A549 (cell line): ENCODE data around the gene CCDC116. TPM values are rescaled to one million over a fixed set of nuclear protein-coding genes. Genes with fewer than 3 reads are reported as not detected.

Experiments used
- ATAC-seq, 2 experiments: fragments of 200-7000 bp in 1 of 2; fragments of >200 bp in 1 of 2; cut with Nextera tagmentation in 1 of 2; cut with Tn5 transposase in 1 of 2; 3 replicates each; pipeline versions ENCODE4 v1.8.0 to v1.9.1; 2018 to 2020; ENCODE audit warnings: mild to moderate bottlenecking in 1 of 2, moderate library complexity in 1 of 2
- CTCF ChIA-PET: fragments of 300-600 bp; sonication (Branson Sonifier 250); formaldehyde crosslinking; extraction: SDS; loops from one replicate; lab custom pipeline; 2021; ENCODE audit warnings: antibody characterized with exemption, inconsistent platforms; lab: Yijun Ruan, JAX
- POLR2A ChIA-PET: fragments of 350-600 bp; formaldehyde crosslinking; extraction: SDS; loops from one replicate; lab custom pipeline; 2021; ENCODE audit warnings: antibody characterized with exemption, inconsistent platforms; lab: Yijun Ruan, JAX
- DNase-seq, 2 experiments: peaks; one replicate each; pipeline versions ENCODE4 v3.0.0 to v3.0.0-alpha.2; 2011 to 2016; ENCODE audit warnings: low read depth in 1 of 2, low spot score in 1 of 2
- FAIRE-seq: peaks from 2 replicates; lab custom pipeline; 2011; peaks lifted over from hg19 to GRCh38; lab: Jason Lieb, UNC
- H3K27ac ChIP-seq, 2 experiments: fragments of >200 bp; sonication (Bioruptor Twin); formaldehyde crosslinking; 3 replicates each; pipeline ENCODE4 v1.5.1; 2016 to 2017
- H3K4me1 ChIP-seq: fragments of >200 bp; sonication (Bioruptor Twin); formaldehyde crosslinking; 3 replicates; pipeline ENCODE4 v1.6.1; 2016
- H3K4me2 ChIP-seq: fragments of >200 bp; sonication (Bioruptor Twin); formaldehyde crosslinking; 3 replicates; pipeline ENCODE4 v1.6.1; 2016
- H3K4me3 ChIP-seq: fragments of >200 bp; sonication (Bioruptor Twin); formaldehyde crosslinking; 3 replicates; pipeline ENCODE4 v1.5.1; 2016
- H3K9me3 ChIP-seq: fragments of >200 bp; sonication (Bioruptor Twin); formaldehyde crosslinking; 3 replicates; pipeline ENCODE4 v1.6.1; 2016
- EP300 ChIP-seq, 2 experiments: fragments of >200 bp; sonication (Bioruptor Twin); formaldehyde crosslinking; IDR thresholded peaks; 2 replicates in 1 of 2; 3 replicates in 1 of 2; pipeline ENCODE4 v1.6.1; 2016 to 2017
- FOSB ChIP-seq: fragments of 250-450 bp; sonication (Bioruptor Pico); IDR thresholded peaks from 2 replicates; pipeline ENCODE4 v1.5.0; 2020; ENCODE audit warnings: mild to moderate bottlenecking, moderate library complexity
- HDAC2 ChIP-seq: fragments of 200-600 bp; sonication (generic); IDR thresholded peaks from 2 replicates; pipeline ENCODE4 v1.6.1; 2016
- HEYL ChIP-seq: fragments of 250-450 bp; sonication (Bioruptor Pico); IDR thresholded peaks from 2 replicates; pipeline ENCODE4 v1.8.0; 2021; ENCODE audit warnings: mild to moderate bottlenecking, moderate library complexity
- KDM1A ChIP-seq: fragments of 200-600 bp; sonication (generic); IDR thresholded peaks from 2 replicates; pipeline ENCODE4 v1.6.1; 2016; ENCODE audit warnings: low read depth, mild to moderate bottlenecking
- KDM5A ChIP-seq: fragments of 200-600 bp; sonication (generic); IDR thresholded peaks from 2 replicates; pipeline ENCODE4 v1.6.1; 2016; ENCODE audit warnings: antibody characterized with exemption, mild to moderate bottlenecking
- MAFK ChIP-seq: fragments of 450-650 bp; IDR thresholded peaks from 2 replicates; pipeline ENCODE4 v1.6.1; 2014; ENCODE audit not compliant: partially characterized antibody
- POLR2A ChIP-seq: IDR thresholded peaks from 2 replicates; pipeline ENCODE4 v1.6.1; 2012; ENCODE audit warnings: mild to moderate bottlenecking, low read length
- POLR2AphosphoS2 ChIP-seq: conservative IDR thresholded peaks from 2 replicates; pipeline ENCODE4 v1.6.1; 2012; ENCODE audit warnings: low read length, improper control_type of control experiment, inconsistent platforms
- RAD21 ChIP-seq, 2 experiments: fragments of >200 bp in 1 of 2; sonication (Bioruptor Twin) in 1 of 2; formaldehyde crosslinking in 1 of 2; IDR thresholded peaks in 1 of 2; conservative IDR thresholded peaks in 1 of 2; 2 replicates in 1 of 2; 3 replicates in 1 of 2; pipeline ENCODE4 v1.6.1; 2012 to 2018; ENCODE audit warnings: inconsistent platforms in 1 of 2
- RARB ChIP-seq: fragments of 250-450 bp; sonication (Bioruptor Pico); IDR thresholded peaks from 2 replicates; pipeline ENCODE4 v1.8.0; 2021; ENCODE audit warnings: mild to moderate bottlenecking, moderate library complexity
- RNF2 ChIP-seq: fragments of 200-600 bp; sonication (generic); IDR thresholded peaks from 2 replicates; pipeline ENCODE4 v1.6.1; 2016; ENCODE audit warnings: low read depth, mild to moderate bottlenecking, antibody characterized with exemption, moderate library complexity, borderline replicate concordance
- SMC3 ChIP-seq: fragments of >200 bp; sonication (Bioruptor Twin); formaldehyde crosslinking; IDR thresholded peaks from 3 replicates; pipeline ENCODE4 v1.6.1; 2018; ENCODE audit warnings: inconsistent platforms
- TP53 ChIP-seq: fragments of 250-450 bp; sonication (Bioruptor Pico); IDR thresholded peaks from 2 replicates; pipeline ENCODE4 v1.5.0; 2021; ENCODE audit warnings: mild to moderate bottlenecking, moderate library complexity
- ZFP36 ChIP-seq: fragments of 450-650 bp; IDR thresholded peaks from 2 replicates; pipeline ENCODE4 v1.6.1; 2014; ENCODE audit warnings: borderline replicate concordance; ENCODE audit not compliant: partially characterized antibody
- WGBS: methylation state at CpG from one replicate; pipeline ENCODE4 v1.1.6; 2017; ENCODE audit errors: missing lambda C conversion rate; 5-methylcytosine and 5-hydroxymethylcytosine counted together
- polyA plus RNA-seq, 4 experiments: library from polyadenylated mRNA; depleted of rRNA in 3 of 4; stranded (reverse); fragments of >200 nt; fragmentation: RNase III in 1 of 4; extraction: RNeasy Plus Mini Kit Qiagen cat#74134 plus additional on column Dnase treatment in 1 of 4; gene quantifications; 2 replicates in 3 of 4; 3 replicates in 1 of 4; pipeline ENCODE4 v1.2.3, GENCODE V29; 2011 to 2017
- TF ChIP-seq, protein P1 (sequence below): fragments of >200 bp; sonication (Bioruptor Twin); formaldehyde crosslinking; IDR thresholded peaks from 3 replicates; pipeline ENCODE4 v1.6.1; 2016
- TF ChIP-seq, protein P2 (sequence below): fragments of 250-450 bp; sonication (Bioruptor Pico); IDR thresholded peaks from 2 replicates; pipeline ENCODE4 v1.5.0; 2020; ENCODE audit warnings: low read depth, mild to moderate bottlenecking, moderate library complexity
- TF ChIP-seq, protein P3 (sequence below): fragments of >200 bp; sonication (Bioruptor Twin); formaldehyde crosslinking; IDR thresholded peaks from 3 replicates; pipeline ENCODE4 v1.5.1; 2016
- TF ChIP-seq, protein P4 (sequence below): fragments of 150-350 bp; IDR thresholded peaks from 2 replicates; pipeline ENCODE4 v1.6.1; 2014; ENCODE audit warnings: low read depth, mild to moderate bottlenecking, low read length

CCDC116 gene
- polyA plus RNA-seq, 2 of the 4 experiments (the other 2 are of a cell fraction) = 0.06 TPM; not detected in 1

DNA sequence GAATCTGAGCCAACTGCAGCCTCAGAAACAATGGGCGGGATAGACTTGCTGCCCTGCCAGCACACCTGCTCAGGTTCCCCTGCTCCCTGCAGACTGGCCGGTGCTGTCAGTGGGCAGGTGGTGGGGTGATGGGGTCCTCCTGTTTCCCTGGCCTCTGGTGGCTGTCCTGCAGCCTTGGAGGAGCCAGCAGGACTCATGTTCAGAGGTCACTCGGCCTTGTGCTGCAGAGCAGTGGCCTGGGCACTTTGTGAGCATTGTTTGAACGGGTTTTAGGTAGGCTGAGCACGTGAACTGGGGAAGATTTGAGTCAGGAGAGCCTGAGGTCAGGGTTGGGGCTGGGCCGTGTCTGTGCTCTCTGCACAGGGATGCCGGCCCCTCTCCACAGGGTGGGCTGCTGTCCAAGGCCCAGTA is 50.8 kb downstream of the CCDC116 start:
- ChIA-PET CTCF (no interaction called here), POLR2A (no interaction called here)
- FAIRE-seq (no peak), ATAC-seq (no peak), DNase-seq (no peak)
- TF ChIP-seq MAFK (no peak), TP53 (CRISPR knock-in tag) (no peak), KDM5A (no peak), RAD21 (conservative IDR thresholded peaks at IDR 0.05 in 1 of 2, IDR thresholded peaks at IDR 0.05 in 1 of 2) (no peak), ZFP36 (no peak), HDAC2 (no peak), POLR2AphosphoS2 (no peak), SMC3 (no peak), EP300 (IDR thresholded peaks at IDR 0.05) (no peak)
- TF ChIP-seq, protein P1, sequence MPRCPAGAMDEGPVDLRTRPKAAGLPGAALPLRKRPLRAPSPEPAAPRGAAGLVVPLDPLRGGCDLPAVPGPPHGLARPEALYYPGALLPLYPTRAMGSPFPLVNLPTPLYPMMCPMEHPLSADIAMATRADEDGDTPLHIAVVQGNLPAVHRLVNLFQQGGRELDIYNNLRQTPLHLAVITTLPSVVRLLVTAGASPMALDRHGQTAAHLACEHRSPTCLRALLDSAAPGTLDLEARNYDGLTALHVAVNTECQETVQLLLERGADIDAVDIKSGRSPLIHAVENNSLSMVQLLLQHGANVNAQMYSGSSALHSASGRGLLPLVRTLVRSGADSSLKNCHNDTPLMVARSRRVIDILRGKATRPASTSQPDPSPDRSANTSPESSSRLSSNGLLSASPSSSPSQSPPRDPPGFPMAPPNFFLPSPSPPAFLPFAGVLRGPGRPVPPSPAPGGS = no peak
- TF ChIP-seq, protein P2, sequence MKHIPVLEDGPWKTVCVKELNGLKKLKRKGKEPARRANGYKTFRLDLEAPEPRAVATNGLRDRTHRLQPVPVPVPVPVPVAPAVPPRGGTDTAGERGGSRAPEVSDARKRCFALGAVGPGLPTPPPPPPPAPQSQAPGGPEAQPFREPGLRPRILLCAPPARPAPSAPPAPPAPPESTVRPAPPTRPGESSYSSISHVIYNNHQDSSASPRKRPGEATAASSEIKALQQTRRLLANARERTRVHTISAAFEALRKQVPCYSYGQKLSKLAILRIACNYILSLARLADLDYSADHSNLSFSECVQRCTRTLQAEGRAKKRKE = no peak
- TF ChIP-seq, protein P3, sequence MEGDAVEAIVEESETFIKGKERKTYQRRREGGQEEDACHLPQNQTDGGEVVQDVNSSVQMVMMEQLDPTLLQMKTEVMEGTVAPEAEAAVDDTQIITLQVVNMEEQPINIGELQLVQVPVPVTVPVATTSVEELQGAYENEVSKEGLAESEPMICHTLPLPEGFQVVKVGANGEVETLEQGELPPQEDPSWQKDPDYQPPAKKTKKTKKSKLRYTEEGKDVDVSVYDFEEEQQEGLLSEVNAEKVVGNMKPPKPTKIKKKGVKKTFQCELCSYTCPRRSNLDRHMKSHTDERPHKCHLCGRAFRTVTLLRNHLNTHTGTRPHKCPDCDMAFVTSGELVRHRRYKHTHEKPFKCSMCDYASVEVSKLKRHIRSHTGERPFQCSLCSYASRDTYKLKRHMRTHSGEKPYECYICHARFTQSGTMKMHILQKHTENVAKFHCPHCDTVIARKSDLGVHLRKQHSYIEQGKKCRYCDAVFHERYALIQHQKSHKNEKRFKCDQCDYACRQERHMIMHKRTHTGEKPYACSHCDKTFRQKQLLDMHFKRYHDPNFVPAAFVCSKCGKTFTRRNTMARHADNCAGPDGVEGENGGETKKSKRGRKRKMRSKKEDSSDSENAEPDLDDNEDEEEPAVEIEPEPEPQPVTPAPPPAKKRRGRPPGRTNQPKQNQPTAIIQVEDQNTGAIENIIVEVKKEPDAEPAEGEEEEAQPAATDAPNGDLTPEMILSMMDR = no peak
- TF ChIP-seq, protein P4, sequence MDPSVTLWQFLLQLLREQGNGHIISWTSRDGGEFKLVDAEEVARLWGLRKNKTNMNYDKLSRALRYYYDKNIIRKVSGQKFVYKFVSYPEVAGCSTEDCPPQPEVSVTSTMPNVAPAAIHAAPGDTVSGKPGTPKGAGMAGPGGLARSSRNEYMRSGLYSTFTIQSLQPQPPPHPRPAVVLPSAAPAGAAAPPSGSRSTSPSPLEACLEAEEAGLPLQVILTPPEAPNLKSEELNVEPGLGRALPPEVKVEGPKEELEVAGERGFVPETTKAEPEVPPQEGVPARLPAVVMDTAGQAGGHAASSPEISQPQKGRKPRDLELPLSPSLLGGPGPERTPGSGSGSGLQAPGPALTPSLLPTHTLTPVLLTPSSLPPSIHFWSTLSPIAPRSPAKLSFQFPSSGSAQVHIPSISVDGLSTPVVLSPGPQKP = no peak
- Histone ChIP-seq H3K9me3 (no peaks in the 10 kb centered on the region), H3K4me2 (no peak overlapping the region), H3K4me1 (no peaks in the 10 kb centered on the region), H3K4me3 (no peak overlapping the region), H3K27ac (no peak overlapping the region)
- whole genome bisulfite sequencing = 83% methylated on average over 4 of the region's 7 CpGs

DNA sequence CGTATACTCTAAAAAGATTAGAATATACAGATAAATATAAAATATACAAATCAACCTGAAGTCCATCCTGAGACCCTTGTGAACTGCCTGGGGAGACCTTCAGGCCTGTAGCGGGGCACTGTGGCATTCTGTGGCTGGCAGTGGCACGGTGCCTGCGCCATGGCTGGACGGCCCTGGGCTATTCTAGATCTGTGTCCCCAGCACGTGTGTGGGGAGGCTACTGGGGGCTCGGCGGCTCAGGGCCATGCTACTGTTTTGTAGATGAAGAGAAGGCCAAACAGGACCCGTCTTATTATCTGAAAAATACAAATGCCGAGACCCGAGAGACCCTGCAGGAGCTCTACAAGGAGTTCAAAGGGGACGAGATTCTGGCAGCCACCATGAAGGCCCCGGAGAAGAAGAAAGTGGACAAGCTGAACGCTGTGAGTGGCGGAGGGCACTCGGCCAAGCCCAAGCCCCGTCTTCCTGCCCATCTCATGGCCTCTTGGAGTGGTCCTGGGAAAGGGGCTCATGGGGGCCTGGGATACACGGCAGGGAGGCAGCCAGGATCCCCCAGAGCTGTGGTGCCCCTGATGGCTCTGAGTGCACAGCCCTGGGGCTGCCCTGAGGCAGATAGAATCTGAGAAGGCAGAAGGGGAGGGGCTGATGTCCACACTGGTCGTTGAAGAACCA is 52.1 kb downstream of the CCDC116 start:
- FAIRE-seq = no peak

DNA sequence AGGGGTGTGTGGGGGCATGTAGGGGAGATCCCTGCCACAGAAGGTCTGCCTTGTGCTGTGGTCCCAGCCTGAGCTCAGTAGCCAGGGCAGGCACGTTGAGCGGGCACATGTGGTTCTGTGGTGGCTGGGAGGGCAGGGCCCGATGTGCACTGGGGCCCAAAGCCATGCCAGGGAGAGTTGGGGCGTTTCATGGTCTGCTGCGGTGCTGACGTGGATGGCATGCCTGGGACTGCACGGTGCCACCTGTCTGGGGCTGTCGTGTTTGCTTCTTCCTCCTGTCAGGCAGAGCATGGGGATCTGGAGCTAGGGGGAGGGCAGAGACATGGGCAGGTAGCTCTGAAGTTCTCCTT is 52.6 kb downstream of the CCDC116 start:
- DNase-seq (no peak), FAIRE-seq (no peak), ATAC-seq (no peak)
- ChIA-PET POLR2A (no interaction called here), CTCF (interaction anchor here (0.6 kb wide), 1 partner anchor 41 kb away, joined by 4 read pairs; no protein-coding TSS in a partner anchor)
- no peaks in the 10 kb centered on the region for H3K9me3 ChIP-seq
- WGBS = 91% methylated on average over 7 of the region's 8 CpGs
- H3K4me2 ChIP-seq = no peak overlapping the region
- no peaks in the 10 kb centered on the region for H3K4me1 ChIP-seq
- H3K4me3 ChIP-seq = no peak overlapping the region
- no peak for TF ChIP-seq POLR2A
- no peak for TF ChIP-seq RNF2
- TF ChIP-seq HEYL (CRISPR knock-in tag) = no peak
- no peak overlapping the region for H3K27ac ChIP-seq

More for the DNA sequence above, 52.1 kb downstream of the CCDC116 start:
- H3K27ac ChIP-seq = no peak overlapping the region
- TF ChIP-seq, protein P1 = no peak
- TF ChIP-seq FOSB (CRISPR knock-in tag) = no peak
- TF ChIP-seq RARB (CRISPR knock-in tag) = no peak
- TF ChIP-seq KDM1A = no peak
- DNase-seq (no peak), ATAC-seq (no peak)
- no peak overlapping the region for H3K4me3 ChIP-seq
- 92% methylated on average over 19 of the region's 19 CpGs for WGBS
- POLR2A ChIA-PET = no interaction called here
- H3K4me2 ChIP-seq = no peak overlapping the region
- H3K9me3 ChIP-seq = no peaks in the 10 kb centered on the region
- CTCF ChIA-PET = no interaction called here
- no peaks in the 10 kb centered on the region for H3K4me1 ChIP-seq
